Spinal cord (tissue), 10 donors: ENCODE data around the gene GLIS2. TPM values are rescaled to one million over a fixed set of nuclear protein-coding genes. Genes with fewer than 3 reads are reported as not detected.

ENCODE experiments used
- DNase-seq, 6 donors: peaks; one replicate each; pipeline versions ENCODE4 v3.0.0 to v3.0.0-alpha.2; 2013 to 2015; ENCODE audit warnings: low spot score in 6 of 6, low read depth in 4 of 6
- H3K27ac ChIP-seq: one replicate; pipeline ENCODE4 v1.5.1; 2013; ENCODE audit warnings: low read depth, low read length, control low read depth
- H3K27me3 ChIP-seq: one replicate; pipeline ENCODE4 v1.6.1; 2013; ENCODE audit warnings: low read length; ENCODE audit not compliant: control insufficient read depth, insufficient read depth
- H3K36me3 ChIP-seq: one replicate; pipeline ENCODE4 v1.6.1; 2013; ENCODE audit warnings: low read length; ENCODE audit not compliant: control insufficient read depth, insufficient read depth
- H3K4me1 ChIP-seq: one replicate; pipeline ENCODE4 v1.6.1; 2013; ENCODE audit warnings: low read length; ENCODE audit not compliant: control insufficient read depth, insufficient read depth
- H3K4me3 ChIP-seq: one replicate; pipeline ENCODE4 v1.5.1; 2013; ENCODE audit warnings: low read depth, low read length, control low read depth
- H3K9me3 ChIP-seq: one replicate; pipeline ENCODE4 v1.6.1; 2013; ENCODE audit warnings: low read length; ENCODE audit not compliant: control insufficient read depth, insufficient read depth
- WGBS: methylation state at CpG from one replicate; pipeline ENCODE4 v1.1.5; 2013; ENCODE audit warnings: missing lambda C conversion rate; ENCODE audit not compliant: insufficient coverage; 5-methylcytosine and 5-hydroxymethylcytosine counted together
- polyA plus RNA-seq, 2 donors: library from polyadenylated mRNA; unstranded; fragments of 120-200 nt; gene quantifications; one replicate each; pipeline ENCODE4 v1.2.1, GENCODE V29; 2013; ENCODE audit not compliant: insufficient read length in 2 of 2
- total RNA-seq, 2 donors: library from RNA; depleted of rRNA in 1 of 2; stranded (reverse); fragments of 120-200 nt in 1 of 2; fragments of >200 nt in 1 of 2; gene quantifications; one replicate each; pipeline versions ENCODE4 v1.2.3 to v1.2.4, GENCODE V29; 2013 to 2014
- donor health status: healthy.

The GLIS2 gene
- total and polyA plus RNA-seq, 4 donors: 4.9 to 30.9 (median 17.5) TPM

- peaks cover 91% of the 10 kb centered on the region for H3K36me3 ChIP-seq
- peaks cover 51% of the 10 kb centered on the region for H3K4me1 ChIP-seq
- WGBS: 69% methylated on average over 25 of the region's 26 CpGs
- H3K27ac ChIP-seq: no peak overlapping the region
- no peak for DNase-seq
- no peak overlapping the region for H3K4me3 ChIP-seq
- H3K27me3 ChIP-seq: no peaks in the 10 kb centered on the region
- no peaks in the 10 kb centered on the region for H3K9me3 ChIP-seq
Measured at GRCh38 chr16:4380119-4381063, 64.5 kb downstream of the GLIS2 start.

GRCh38 chr16:4381072-4381934 lies 65.4 kb downstream of the GLIS2 start:
- Histone ChIP-seq H3K9me3 (no peaks in the 10 kb centered on the region), H3K27ac (no peak overlapping the region), H3K36me3 (peaks cover 93% of the 10 kb centered on the region), H3K4me1 (peaks cover 49% of the 10 kb centered on the region), H3K4me3 (no peak overlapping the region), H3K27me3 (no peaks in the 10 kb centered on the region)
- 92% methylated on average over 59 of the region's 59 CpGs for WGBS
- DNase-seq: no peak

- Histone ChIP-seq H3K4me1 (peaks cover 44% of the 10 kb centered on the region), H3K36me3 (peaks cover 94% of the 10 kb centered on the region), H3K27me3 (no peaks in the 10 kb centered on the region), H3K27ac (no peak overlapping the region), H3K4me3 (no peak overlapping the region), H3K9me3 (no peaks in the 10 kb centered on the region)
- 94% methylated on average over 52 of the region's 55 CpGs for WGBS
- no peak for DNase-seq
Measured at GRCh38 chr16:4381935-4382794, 66.3 kb downstream of the GLIS2 start.

GRCh38 chr16:4382795-4383357 lies 67.0 kb downstream of the GLIS2 start:
- H3K36me3 ChIP-seq: peaks cover 95% of the 10 kb centered on the region
- H3K9me3 ChIP-seq: no peaks in the 10 kb centered on the region
- no peak for DNase-seq
- no peak overlapping the region for H3K4me3 ChIP-seq
- peaks cover 37% of the 10 kb centered on the region for H3K4me1 ChIP-seq
- no peaks in the 10 kb centered on the region for H3K27me3 ChIP-seq
- 88% methylated on average over 18 of the region's 21 CpGs for WGBS
- peak overlapping the region; percentile 10 for H3K27ac ChIP-seq

GRCh38 chr16:4383591-4384444 lies 68.0 kb downstream of the GLIS2 start:
- peaks cover 95% of the 10 kb centered on the region for H3K36me3 ChIP-seq
- no peaks in the 10 kb centered on the region for H3K27me3 ChIP-seq
- 94% methylated on average over 10 of the region's 12 CpGs for WGBS
- no peaks in the 10 kb centered on the region for H3K9me3 ChIP-seq
- no peak overlapping the region for H3K4me3 ChIP-seq
- peaks cover 30% of the 10 kb centered on the region for H3K4me1 ChIP-seq
- no peak for DNase-seq
- H3K27ac ChIP-seq: peak overlapping the region; percentile 40

- H3K27ac ChIP-seq: peak overlapping the region; percentile 40
- WGBS: 42% methylated on average over 19 of the region's 20 CpGs
Measured at GRCh38 chr16:4384509-4384942, 68.7 kb downstream of the GLIS2 start.

GRCh38 chr16:4385066-4385788 lies 69.4 kb downstream of the GLIS2 start:
- peaks cover 31% of the 10 kb centered on the region for H3K4me1 ChIP-seq
- WGBS: 72% methylated on average over 15 of the region's 20 CpGs
- H3K4me3 ChIP-seq: no peak overlapping the region
- no peaks in the 10 kb centered on the region for H3K27me3 ChIP-seq
- no peaks in the 10 kb centered on the region for H3K9me3 ChIP-seq
- no peak overlapping the region for H3K27ac ChIP-seq
- peaks cover 99% of the 10 kb centered on the region for H3K36me3 ChIP-seq
- no peak for DNase-seq

More at GRCh38 chr16:4384509-4384942, 68.7 kb downstream of the GLIS2 start:
- H3K9me3 ChIP-seq: no peaks in the 10 kb centered on the region
- peaks cover 95% of the 10 kb centered on the region for H3K36me3 ChIP-seq
- peak in 1 of 6 donors; percentile 37 for DNase-seq
- H3K4me3 ChIP-seq: no peak overlapping the region
- H3K27me3 ChIP-seq: no peaks in the 10 kb centered on the region
- peaks cover 26% of the 10 kb centered on the region for H3K4me1 ChIP-seq
